K562 (cell line): Measurements from ENCODE around the gene MED13L. TPM values are rescaled to one million over a fixed set of nuclear protein-coding genes. Genes with fewer than 3 reads are reported as not detected.

Experiments
- ATAC-seq: fragments of 200-7000 bp; cut with Tn5 transposase; 3 replicates; pipeline ENCODE4 v1.9.1; 2020; ENCODE audit warnings: moderate library complexity
- BruUV-seq: library from RNA; stranded (reverse); fragments of 400-500 nt; replicated peaks from 2 replicates; lab custom pipeline; 2021; lab: Mats Ljungman, UMichigan
- CTCF ChIA-PET: fragments of 300-600 bp; formaldehyde crosslinking; extraction: SDS; loops from one replicate; lab custom pipeline; 2021; ENCODE audit warnings: low intra/inter-chr PET ratio; lab: Yijun Ruan, JAX
- POLR2A ChIA-PET: fragments of 300-600, 350-650 bp; sonication (Branson Sonifier 250); formaldehyde crosslinking; extraction: SDS; loops from one replicate; lab custom pipeline; 2021; ENCODE audit warnings: antibody characterized with exemption, inconsistent platforms; lab: Yijun Ruan, JAX
- DNase-seq, 4 experiments: peaks; one replicate each; pipeline versions ENCODE4 v3.0.0 to v3.0.0-alpha.2; 2011 to 2018; ENCODE audit warnings: low spot score in 3 of 4, mixed read lengths in 3 of 4; ENCODE audit errors: extremely low read depth in 1 of 4
- FAIRE-seq: peaks from 2 replicates; lab custom pipeline; 2011; peaks lifted over from hg19 to GRCh38; lab: Jason Lieb, UNC
- H2AFZ ChIP-seq: 2 replicates; pipeline ENCODE4 v1.6.0; 2011; ENCODE audit warnings: low read depth, low read length, control low read depth, inconsistent platforms
- H3K27ac ChIP-seq: fragments of 200-600 bp; 3 replicates; pipeline ENCODE4 v1.8.0; 2011; ENCODE audit warnings: low read depth, mild to moderate bottlenecking, control low read depth, inconsistent platforms, low read length, moderate library complexity, mixed read lengths; ENCODE audit errors: extremely low read depth
- H3K27me3 ChIP-seq, 2 experiments: fragments of 300-600 bp in 1 of 2; 2 replicates in 1 of 2; 3 replicates in 1 of 2; pipeline versions ENCODE4 v1.6.0 to v1.8.0; 2011; ENCODE audit warnings: inconsistent platforms in 2 of 2, low read length in 2 of 2, mild to moderate bottlenecking in 1 of 2, mixed read lengths in 1 of 2, moderate library complexity in 1 of 2; ENCODE audit not compliant: control insufficient read depth in 2 of 2, insufficient read depth in 2 of 2
- H3K36me3 ChIP-seq: fragments of 300-600 bp; 3 replicates; pipeline ENCODE4 v1.8.0; 2011; ENCODE audit warnings: mild to moderate bottlenecking, low read length, inconsistent platforms; ENCODE audit not compliant: control insufficient read depth, insufficient read depth
- H3K4me1 ChIP-seq, 2 experiments: fragments of 200-600 bp in 1 of 2; replicated peaks in 1 of 2; 2 replicates in 1 of 2; 3 replicates in 1 of 2; pipeline versions ENCODE4 v1.5.1 to v1.8.0; 2011; ENCODE audit warnings: inconsistent platforms in 2 of 2, low read length in 2 of 2, mild to moderate bottlenecking in 1 of 2, mixed read lengths in 1 of 2, moderate library complexity in 1 of 2; ENCODE audit not compliant: control insufficient read depth in 2 of 2, insufficient read depth in 2 of 2
- H3K4me2 ChIP-seq: 2 replicates; pipeline ENCODE4 v1.6.1; 2011; ENCODE audit warnings: low read length, control low read depth, inconsistent platforms, mixed read lengths; ENCODE audit not compliant: insufficient read depth
- H3K4me3 ChIP-seq: fragments of 200-600 bp; sonication (generic), shearing (Covaris generic); 2 replicates; pipeline ENCODE4 v1.5.1; 2016; ENCODE audit warnings: control low read depth, inconsistent platforms
- H3K79me2 ChIP-seq: fragments of 200-600 bp; 3 replicates; pipeline ENCODE4 v1.8.0; 2011; ENCODE audit warnings: low read length, inconsistent platforms; ENCODE audit not compliant: control insufficient read depth, insufficient read depth
- H3K9ac ChIP-seq, 2 experiments: 2 replicates each; pipeline versions ENCODE4 v1.6.0 to v1.6.1; 2011; ENCODE audit warnings: low read depth in 2 of 2, low read length in 2 of 2, control low read depth in 1 of 2, inconsistent platforms in 1 of 2, mild to moderate bottlenecking in 1 of 2, mixed read lengths in 1 of 2; ENCODE audit not compliant: insufficient read depth in 1 of 2
- H3K9me1 ChIP-seq: one replicate; pipeline ENCODE4 v1.6.0; 2011; ENCODE audit warnings: inconsistent platforms, mild to moderate bottlenecking, low read length, moderate library complexity; ENCODE audit not compliant: control insufficient read depth, insufficient read depth
- H3K9me3 ChIP-seq: replicated peaks from 2 replicates; pipeline ENCODE4 v1.5.1; 2011; ENCODE audit warnings: low read depth, low read length, inconsistent platforms; ENCODE audit not compliant: control insufficient read depth, insufficient read depth
- H4K20me1 ChIP-seq: replicated peaks from 2 replicates; pipeline ENCODE4 v1.6.1; 2011; ENCODE audit warnings: low read length, inconsistent platforms, mixed read lengths; ENCODE audit not compliant: control insufficient read depth, insufficient read depth
- HDAC6 ChIP-seq: IDR thresholded peaks from 2 replicates; pipeline ENCODE4 v1.6.1; 2012; ENCODE audit warnings: low read depth, mild to moderate bottlenecking, control low read depth, inconsistent platforms, low read length, moderate library complexity
- NFIC ChIP-seq: fragments of 450-650 bp; IDR thresholded peaks from 2 replicates; pipeline ENCODE4 v1.6.1; 2017; ENCODE audit warnings: mild to moderate bottlenecking, inconsistent platforms
- WGBS: fragments of 100-300 bp; shearing (Covaris generic); methylation state at CpG from one replicate; pipeline ENCODE4 v1.1.6; 2016; ENCODE audit warnings: low coverage, mixed read lengths; ENCODE audit not compliant: insufficient coverage; ENCODE audit errors: missing lambda C conversion rate; 5-methylcytosine and 5-hydroxymethylcytosine counted together
- in situ Hi-C: fragments of 300-500 bp; cut with MboI; formaldehyde crosslinking; loops from 4 replicates; pipeline ENCODE4 v1.15.0; 2018; ENCODE audit warnings: inconsistent platforms, mixed read lengths
- intact Hi-C: fragments of 100-400 bp; cut with micrococcal nuclease; formaldehyde crosslinking; loops from 2 replicates; pipeline ENCODE4 v1.14.2; 2022
- polyA plus RNA-seq, 8 experiments: library from polyadenylated mRNA; depleted of rRNA in 4 of 8; stranded (reverse) in 5 of 8; unstranded in 3 of 8; fragments of >200 nt; fragmentation: Nextera tagmentation in 2 of 8; fragmentation: Illumina TruSeq in 1 of 8; extraction: Ambion mirVana in 2 of 8; extraction: Trizol in 1 of 8; gene quantifications; 2 replicates each; pipeline versions ENCODE4 v1.2.1 to v1.2.3, GENCODE V29; 2011 to 2014; ENCODE audit warnings: inconsistent platforms in 1 of 8, missing spikeins in 1 of 8
- total RNA-seq, 7 experiments: library from RNA; depleted of rRNA in 6 of 7; stranded (reverse); fragments of >200 nt in 6 of 7; fragmentation: Illumina TruSeq in 2 of 7; extraction: Trizol in 2 of 7; gene quantifications; 2 replicates each; pipeline versions ENCODE4 v1.2.1 to v1.2.3, GENCODE V29; 2011 to 2021; ENCODE audit warnings: low replicate concordance in 1 of 7

The MED13L gene
- total and polyA plus RNA-seq, 9 of the 15 experiments (the other 6 are each of a cell fraction or from before 2014, with no cell fraction given), result 13.4 to 90.3 (median 36.9) TPM

GRCh38 chr12:116135209-116135930 is 142.1 kb downstream of the MED13L start:
- no peak overlapping the region for H2AFZ ChIP-seq
- no peaks in the 10 kb centered on the region for H3K27me3 ChIP-seq
- H3K9me1 ChIP-seq, result no peaks in the 10 kb centered on the region
- no peaks in the 10 kb centered on the region for H3K9me3 ChIP-seq
- no peak overlapping the region for H3K4me2 ChIP-seq
- no peak for ATAC-seq
- intact Hi-C loops, result no loop called here
- H3K4me3 ChIP-seq, result no peak overlapping the region
- 75% methylated on average over 3 of the region's 3 CpGs for WGBS
- in situ Hi-C loops, result no loop called here
- H3K79me2 ChIP-seq, result peaks cover 94% of the 10 kb centered on the region
- ChIA-PET POLR2A (interaction anchor here (1.5 to 1.6 kb wide), 3 partner anchors 10 to 88 kb away, joined by 3 to 6 read pairs (median 3); no protein-coding TSS in a partner anchor), CTCF (no interaction called here)
- H3K36me3 ChIP-seq, result no peaks in the 10 kb centered on the region
- H3K9ac ChIP-seq, result no peak overlapping the region
- H4K20me1 ChIP-seq, result peaks cover 10% of the 10 kb centered on the region; the same call in 1 of the 2 replicates
- no peak for DNase-seq
- TF ChIP-seq NFIC (peak; percentile 66), HDAC6 (no peak)
- no TSS peak for BruUV-seq
- no peak overlapping the region for H3K27ac ChIP-seq
- FAIRE-seq, result no peak
- peaks cover 12 to 20% of the 10 kb centered on the region in 2 experiments for H3K4me1 ChIP-seq

DNA sequence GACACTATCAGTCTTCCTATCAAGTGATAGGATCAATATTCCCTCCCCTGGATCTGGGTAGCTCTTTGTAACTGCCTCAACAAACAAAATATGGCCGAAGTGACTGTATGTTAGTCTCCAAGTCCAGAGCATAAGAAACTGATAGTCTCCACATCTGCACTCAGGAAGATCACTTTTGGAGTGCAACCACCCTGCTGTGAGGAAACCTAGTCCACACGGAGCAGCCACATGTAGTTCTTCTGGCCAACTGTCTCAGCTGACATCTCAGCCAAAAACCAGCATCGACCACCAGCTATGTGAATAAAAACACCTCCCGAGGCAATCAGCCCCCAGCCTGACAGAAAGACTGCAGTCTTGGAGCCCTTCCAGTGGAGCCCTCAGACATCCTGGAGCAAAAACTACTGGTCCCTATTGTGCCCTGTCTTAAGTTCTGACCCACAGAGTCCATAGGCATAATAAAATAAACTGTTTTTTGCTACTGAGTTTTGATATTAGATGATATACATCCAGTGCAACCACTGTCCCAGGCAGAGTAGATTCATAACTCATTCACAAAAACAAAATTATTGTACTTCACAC is 143.8 kb downstream of the MED13L start:
- Histone ChIP-seq H3K36me3 (no peaks in the 10 kb centered on the region), H3K4me3 (no peak overlapping the region), H4K20me1 (peaks cover 11% of the 10 kb centered on the region; the same call in 1 of the 2 replicates), H3K79me2 (peaks cover 94% of the 10 kb centered on the region), H3K9me3 (no peaks in the 10 kb centered on the region), H3K9ac (peak overlapping the region; percentile 18 to 75; a peak in 2 of 4 replicates), H3K9me1 (no peaks in the 10 kb centered on the region), H2AFZ (no peak overlapping the region), H3K27me3 (no peaks in the 10 kb centered on the region), H3K4me2 (peak overlapping the region; percentile 50), H3K27ac (peak overlapping the region; percentile 37; the same call in 2 of the 3 replicates), H3K4me1 (peaks cover 12 to 23% of the 10 kb centered on the region in 2 experiments)
- CTCF ChIA-PET, result no interaction called here
- FAIRE-seq, result peak; percentile 57
- BruUV-seq, result no TSS peak
- ATAC-seq, result peak; percentile 66
- POLR2A ChIA-PET, result interaction anchor here (0.7 to 1.5 kb wide), 4 partner anchors 9 to 12 kb away, joined by 3 to 6 read pairs (median 4); no protein-coding TSS in a partner anchor
- intact Hi-C loops (no loop called here), in situ Hi-C loops (no loop called here)
- 19% methylated on average over 4 of the region's 4 CpGs for WGBS
- DNase-seq, result peak in 1 of 4 experiments; percentile 29
